NCI-H2107 treated with DMSO at 0.1 percent for 48 hours (cell line): ENCODE data around the gene SMYD2.

Experiments
- DNase-seq: peaks from one replicate; lab custom pipeline; 2025; ENCODE audit not compliant: unreplicated experiment; lab: John Stamatoyannopoulos, UW

SMYD2 gene

GRCh38 chr1:214327514-214327913, 46.6 kb downstream of the SMYD2 start:
- no peak for DNase-seq

- DNase-seq: peak; percentile 75
These were observed 48.0 kb downstream of the SMYD2 start for GRCh38 chr1:214328770-214329469.

- DNase-seq: no peak
These were observed 48.7 kb downstream of the SMYD2 start for GRCh38 chr1:214329470-214330220.

DNA sequence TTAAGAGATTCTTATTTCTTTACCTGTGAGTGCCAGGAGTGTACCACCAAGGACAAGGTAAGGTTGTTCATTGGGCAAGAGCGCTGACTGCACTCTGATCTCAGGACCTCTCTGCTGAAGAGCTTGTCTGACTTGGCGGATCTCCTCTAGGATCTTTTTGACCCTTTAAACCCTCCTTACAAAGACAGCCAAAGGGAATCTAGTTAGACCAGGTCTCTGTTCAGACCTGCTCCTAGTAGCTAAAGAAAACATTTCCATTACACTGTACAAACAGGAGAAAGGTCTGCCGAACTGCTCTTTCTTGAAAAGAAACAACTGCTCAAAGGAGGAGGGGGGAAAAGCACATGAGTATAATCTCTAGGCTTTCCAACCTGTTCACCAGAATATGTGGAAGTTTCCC, 49.3 kb downstream of the SMYD2 start:
- no peak for DNase-seq

DNA sequence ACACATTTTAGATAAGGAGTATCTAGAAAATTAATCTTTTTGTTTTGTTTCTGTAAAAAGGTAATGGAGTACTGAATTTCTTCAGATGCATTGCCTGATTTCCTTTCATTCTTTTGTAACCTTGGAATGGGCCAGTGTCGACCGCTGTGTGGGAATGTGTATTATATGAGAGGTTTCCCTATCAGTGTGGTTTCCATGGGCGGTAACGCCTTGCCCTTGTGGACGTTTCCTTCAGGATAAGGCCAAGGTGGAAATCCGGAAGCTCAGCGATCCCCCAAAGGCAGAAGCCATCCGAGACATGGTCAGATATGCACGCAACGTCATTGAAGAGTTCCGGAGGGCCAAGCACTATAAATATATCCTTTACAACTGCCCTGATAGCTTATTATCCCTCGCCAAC, 49.8 kb downstream of the SMYD2 start:
- no peak for DNase-seq

GRCh38 chr1:214331180-214331579, 50.2 kb downstream of the SMYD2 start:
- DNase-seq: no peak

DNA sequence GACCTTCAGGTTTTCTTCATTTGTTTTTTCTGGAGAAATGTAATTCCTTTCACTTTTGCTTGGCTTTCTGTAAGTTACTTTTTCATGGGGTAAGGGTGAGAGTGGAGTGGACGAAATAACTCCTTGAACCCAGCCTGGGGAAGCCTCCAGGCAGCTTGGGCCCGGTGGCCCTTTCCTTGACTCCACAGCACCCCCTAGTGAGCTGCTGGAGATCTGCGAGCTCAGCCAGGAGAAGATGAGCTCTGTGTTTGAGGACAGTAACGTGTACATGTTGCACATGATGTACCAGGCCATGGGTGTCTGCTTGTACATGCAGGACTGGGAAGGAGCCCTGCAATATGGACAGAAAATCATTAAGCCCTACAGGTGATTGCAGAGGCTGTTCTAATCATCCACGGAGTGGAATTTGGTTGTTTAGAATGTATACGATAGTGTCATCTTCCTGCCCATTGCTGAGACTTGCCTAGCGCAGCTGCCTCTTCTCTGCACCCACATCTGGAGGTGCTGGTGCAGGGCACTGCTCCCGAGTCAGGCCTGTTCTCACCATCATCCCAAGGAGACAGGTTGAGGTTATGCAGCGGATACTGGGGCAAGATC, 51.0 kb downstream of the SMYD2 start:
- DNase-seq: peak; percentile 12

DNA sequence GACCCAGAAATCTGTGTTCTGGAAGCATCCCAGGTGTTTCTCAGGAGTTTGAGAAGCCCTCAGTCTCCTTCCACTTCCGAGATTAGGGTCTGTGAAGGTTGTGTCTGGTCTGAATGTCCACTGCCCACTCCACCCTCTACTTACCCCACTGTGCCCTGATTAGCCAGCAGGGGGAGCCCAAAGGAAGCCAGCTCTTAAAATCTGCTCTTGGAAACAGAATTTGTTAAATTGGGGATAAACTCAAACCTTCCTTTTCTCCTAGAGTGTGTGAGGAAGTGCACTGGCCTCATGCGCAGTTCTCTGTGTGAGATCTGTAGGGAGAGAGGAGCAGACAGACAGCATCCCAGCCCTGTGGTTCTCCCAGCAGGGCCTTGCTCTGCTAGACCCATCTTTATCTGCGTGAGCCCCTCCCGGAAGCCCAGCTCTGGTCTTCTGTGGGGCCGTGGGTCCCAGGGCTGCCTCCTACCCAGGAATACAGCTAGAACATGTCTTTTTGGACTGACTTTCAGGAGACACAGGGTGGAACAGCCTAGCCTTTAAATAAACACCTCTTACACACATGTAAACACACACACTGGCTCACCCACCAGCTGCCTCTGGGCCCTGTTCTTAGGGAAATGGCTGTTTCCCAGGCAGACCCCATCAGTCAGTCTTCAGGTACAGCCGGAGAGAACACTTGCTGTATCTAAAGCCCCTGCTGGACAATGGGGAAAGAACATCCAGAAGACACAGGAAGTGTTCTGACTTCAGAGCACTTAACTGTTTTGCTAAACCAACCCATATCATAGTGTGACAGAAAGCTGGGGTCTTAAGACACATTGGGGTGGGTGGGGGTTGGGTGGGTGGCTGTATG, 52.2 kb downstream of the SMYD2 start:
- DNase-seq: peak; percentile 6

DNA sequence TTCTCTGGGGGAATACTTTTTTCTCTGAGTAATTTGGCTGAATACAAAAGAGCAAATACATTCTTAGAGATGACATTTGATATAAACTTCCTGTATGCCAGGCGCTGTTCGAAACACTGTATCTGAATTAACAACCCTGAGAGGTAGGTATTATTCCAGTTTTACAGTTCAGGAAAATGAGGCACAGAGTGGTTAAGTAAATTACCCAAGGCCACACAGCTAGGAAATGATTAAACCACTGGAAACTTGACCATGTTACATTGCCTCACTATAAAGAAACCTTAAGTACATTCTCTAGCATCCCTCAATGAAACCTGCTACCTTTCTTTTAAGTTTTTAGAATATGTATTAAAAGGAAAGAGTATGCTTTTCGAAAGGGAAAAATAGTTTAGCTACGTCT, 54.6 kb downstream of the SMYD2 start:
- peak; percentile 20 for DNase-seq

DNA sequence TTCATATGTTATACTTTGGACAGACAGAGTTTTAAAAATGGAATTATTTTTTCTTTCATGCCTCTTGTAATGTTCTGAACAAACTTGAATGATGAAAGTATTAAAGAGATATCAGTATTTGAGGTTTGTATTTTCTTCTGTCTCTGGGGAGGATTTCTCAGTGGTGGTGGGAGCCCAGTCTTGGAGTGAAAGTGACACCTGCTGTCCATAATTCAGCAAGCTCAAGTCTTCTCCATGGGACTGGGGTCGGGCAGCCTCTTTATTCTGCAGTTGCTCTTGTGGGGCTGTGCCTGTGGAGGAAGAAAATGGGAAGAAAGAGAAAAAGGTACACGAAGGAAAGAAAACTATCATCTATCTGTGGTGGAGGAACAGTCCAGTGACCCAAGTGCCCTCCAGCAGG, 56.1 kb downstream of the SMYD2 start:
- no peak for DNase-seq

DNA sequence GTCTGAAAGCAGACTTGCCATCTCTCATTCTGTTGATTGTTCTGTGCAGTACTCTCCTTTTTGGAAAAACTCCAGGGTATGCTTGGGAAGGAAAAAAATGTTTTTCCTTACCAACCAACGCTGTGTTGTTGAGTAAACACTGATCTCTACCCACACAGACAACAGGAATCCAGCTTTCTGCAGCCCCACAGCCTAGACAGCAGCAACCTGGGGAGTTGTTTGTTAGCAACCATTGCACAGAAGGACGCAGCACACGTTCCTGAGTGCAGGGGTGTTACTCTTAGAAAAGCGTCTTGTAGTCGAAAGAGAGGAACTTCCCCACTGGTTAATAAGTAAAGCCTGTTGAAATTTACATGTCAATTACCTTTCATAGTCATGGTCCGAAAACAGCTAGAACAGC, 56.6 kb downstream of the SMYD2 start:
- DNase-seq: no peak

GRCh38 chr1:214338212-214338611, 57.3 kb downstream of the SMYD2 start:
- no peak for DNase-seq

GRCh38 chr1:214341459-214341858, 60.5 kb downstream of the SMYD2 start:
- DNase-seq: no peak

GRCh38 chr1:214341932-214342331, 61.0 kb downstream of the SMYD2 start:
- no peak for DNase-seq

DNA sequence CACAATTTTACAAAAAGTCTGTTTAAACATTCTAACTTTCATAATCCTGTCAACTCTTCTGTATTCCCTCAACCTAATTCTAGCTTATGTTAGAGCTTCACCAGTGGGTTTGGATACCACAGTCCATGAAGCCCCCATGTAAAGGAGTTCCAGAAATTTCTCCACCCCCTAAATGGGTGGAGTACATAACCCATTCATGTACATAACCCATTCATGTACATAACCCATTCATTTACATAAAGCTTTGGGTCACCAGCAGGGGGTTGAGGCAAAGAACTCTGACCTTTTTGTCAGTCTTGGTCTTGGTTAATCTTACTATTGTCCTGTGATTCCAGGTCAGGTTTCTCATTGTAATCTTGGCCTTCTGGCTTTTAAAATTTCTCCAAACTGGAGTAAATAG, 61.6 kb downstream of the SMYD2 start:
- no peak for DNase-seq

GRCh38 chr1:214344897-214345296, 63.9 kb downstream of the SMYD2 start:
- no peak for DNase-seq

DNA sequence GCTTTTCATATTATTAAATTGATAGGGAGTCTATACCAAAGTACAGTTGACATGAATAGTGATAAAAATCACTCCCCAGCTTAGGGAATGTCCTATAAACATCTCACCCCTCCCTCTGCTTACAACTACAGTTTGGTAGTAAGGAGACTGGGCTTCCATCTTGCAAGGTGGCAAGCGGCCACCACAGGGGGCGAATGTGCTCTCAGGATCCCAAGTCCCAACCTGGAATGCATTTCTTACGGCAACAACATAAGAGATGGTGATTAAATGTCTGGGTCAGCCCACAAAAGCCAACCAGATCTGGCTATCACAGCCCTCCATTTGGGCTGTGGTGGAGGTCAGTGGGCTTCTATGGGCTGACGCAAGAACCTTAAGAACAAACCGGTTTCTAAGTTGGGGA, 68.0 kb downstream of the SMYD2 start:
- no peak for DNase-seq

DNA sequence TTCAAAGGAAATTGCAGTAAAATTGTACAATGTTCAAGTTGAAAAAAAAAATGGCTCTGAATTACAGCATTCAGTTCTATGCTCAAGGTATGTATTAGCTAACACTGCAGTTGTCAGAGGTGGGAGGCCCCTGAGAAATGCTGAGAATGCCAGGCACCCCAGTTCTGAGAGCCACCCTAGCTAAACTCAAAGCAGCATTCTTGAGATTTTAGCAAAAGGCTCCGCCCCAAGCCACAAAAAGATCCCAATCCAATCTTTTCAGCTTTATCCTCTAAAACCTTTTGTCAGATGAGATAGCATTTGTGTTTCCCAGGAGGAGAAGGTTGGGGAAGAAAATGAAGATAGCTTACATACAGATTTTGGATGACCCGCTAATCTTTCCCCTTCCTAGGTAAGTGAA, 68.8 kb downstream of the SMYD2 start:
- DNase-seq: no peak

GRCh38 chr1:214351551-214352277, 70.8 kb downstream of the SMYD2 start:
- no peak for DNase-seq

DNA sequence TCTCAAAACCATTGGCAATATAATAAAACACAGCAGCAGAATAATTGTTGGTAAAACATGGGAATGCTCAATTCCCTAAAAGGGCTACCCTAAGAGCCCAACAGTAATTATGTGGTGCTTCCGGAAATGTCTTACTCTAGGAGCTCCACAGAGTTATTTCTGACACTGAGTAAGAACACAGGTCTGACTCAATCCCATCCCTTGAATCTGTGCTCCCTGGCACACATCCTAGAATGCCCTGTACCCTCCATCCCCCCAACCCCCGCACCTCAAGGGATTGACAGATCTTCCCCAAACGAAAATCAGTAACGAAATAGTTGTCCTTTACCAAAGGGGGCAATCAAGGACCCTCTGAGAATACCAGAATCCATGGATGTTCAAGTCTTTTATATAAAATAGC, 71.9 kb downstream of the SMYD2 start:
- no peak for DNase-seq
